Endometrium (tissue), 2 donors: ENCODE measurements around the gene NTSR1.

Source experiments
- FAIRE-seq: peaks from 2 replicates; lab custom pipeline; 2012; peaks lifted over from hg19 to GRCh38; lab: Jason Lieb, UNC
- donor health status: control.
- donor health status: control.

NTSR1 gene

DNA sequence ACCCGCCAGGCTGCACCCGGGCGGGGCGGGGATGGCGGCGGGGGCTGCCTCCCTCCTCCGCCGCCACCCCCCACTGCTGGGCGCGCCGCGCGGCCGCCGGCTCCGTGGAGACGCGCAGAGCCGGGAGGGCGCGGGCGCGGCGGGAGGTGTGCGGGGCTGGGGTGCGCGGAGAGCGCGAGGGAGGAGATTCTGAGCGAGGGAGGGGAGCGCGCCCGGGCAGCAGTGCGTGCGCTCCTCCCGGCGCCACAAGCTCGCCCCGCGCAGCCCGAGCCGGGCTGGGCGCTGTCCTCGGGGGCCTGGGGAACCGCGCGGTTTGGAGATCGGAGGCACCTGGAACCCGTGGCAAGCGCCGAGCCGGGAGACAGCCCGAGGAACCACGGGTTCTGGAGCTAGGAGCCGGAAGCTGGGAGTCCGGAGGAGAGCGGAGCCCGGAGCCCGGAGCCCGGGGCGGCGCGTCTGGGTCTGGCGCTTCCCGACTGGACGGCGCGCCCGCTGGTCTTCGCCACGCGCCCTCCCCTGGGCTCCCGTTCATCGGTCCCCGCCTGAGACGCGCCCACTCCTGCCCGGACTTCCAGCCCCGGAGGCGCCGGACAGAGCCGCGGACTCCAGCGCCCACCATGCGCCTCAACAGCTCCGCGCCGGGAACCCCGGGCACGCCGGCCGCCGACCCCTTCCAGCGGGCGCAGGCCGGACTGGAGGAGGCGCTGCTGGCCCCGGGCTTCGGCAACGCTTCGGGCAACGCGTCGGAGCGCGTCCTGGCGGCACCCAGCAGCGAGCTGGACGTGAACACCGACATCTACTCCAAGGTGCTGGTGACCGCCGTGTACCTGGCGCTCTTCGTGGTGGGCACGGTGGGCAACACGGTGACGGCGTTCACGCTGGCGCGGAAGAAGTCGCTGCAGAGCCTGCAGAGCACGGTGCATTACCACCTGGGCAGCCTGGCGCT lies at the start of gene NTSR1:
NTSR1 (plus strand) TSS at position 246 of the 946 bp plus-strand sequence; CDS start at position 618, 372 bp downstream.
- no peak for FAIRE-seq

- no peak for FAIRE-seq
Observed at GRCh38 chr20:62659488-62660239, 49.0 kb upstream of the NTSR1 start.

DNA sequence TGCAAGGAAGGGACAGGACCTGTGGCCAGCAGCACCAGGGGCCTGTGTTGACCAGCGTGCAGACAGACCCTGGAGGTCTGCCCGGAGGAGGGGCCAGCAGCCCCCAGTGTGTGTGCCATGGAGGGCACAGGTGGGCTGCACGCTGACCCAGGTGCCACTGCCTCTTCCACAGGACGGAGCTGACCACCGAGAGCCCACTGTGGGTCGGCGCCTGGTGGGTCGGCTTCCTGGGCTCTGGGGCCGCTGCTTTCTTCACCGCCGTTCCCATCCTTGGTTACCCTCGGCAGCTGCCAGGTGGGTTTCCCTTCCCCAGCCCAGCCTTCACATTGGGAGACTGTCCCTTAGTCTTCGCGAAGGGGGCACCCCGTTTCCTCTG lies 48.4 kb upstream of the NTSR1 start:
- no peak for FAIRE-seq

GRCh38 chr20:62660768-62661167 lies 47.9 kb upstream of the NTSR1 start:
- no peak for FAIRE-seq

- no peak for FAIRE-seq
Observed at GRCh38 chr20:62661647-62662046, 47.0 kb upstream of the NTSR1 start.

- FAIRE-seq: no peak
Observed at GRCh38 chr20:62662422-62662821, 46.2 kb upstream of the NTSR1 start.

GRCh38 chr20:62663145-62664018 lies 45.3 kb upstream of the NTSR1 start:
- no peak for FAIRE-seq

DNA sequence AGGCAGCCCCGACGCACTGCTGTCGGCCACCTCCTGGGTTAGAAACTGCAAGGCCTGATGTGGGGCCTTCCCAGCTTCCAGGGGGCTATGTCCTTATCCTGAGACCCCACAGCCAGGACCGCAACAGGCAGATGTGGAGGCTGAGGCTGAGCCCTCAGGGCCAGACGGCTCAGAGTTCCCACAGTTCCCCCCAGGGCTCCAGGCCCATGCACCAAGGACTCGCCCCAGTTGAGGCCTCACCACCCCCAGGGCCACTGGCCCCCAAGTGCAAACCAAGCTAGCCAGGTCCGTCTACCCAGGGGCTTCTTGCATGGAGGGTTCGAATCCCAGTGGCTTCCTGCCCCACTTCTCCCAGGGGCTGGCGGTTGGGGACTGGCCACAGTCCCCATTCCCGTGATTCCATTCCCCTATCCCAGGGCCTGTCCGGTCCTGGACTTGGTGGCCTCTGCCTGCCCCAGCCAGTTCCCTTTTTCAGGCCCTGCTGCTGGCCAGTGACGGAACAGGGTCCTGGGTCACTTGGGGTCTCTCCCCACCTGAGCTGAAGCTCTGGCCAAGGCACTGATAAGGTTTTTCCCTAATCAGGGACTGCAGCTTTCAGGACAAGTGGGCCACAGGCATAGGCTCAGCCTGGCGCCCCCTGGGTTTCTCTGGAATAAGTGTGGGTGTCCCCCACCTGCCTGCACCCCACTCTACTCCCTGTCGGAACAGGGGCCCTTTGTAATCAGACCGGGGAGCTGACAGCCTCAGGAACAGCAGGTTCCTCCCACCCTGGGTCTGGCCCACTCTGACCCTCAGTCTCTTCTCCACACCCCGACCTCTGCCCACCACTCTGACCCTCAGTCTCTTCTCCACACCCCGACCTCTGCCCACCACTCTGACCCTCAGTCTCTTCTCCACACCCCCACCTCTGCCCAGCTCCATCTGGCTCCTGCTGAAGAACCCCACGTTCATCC lies 44.3 kb upstream of the NTSR1 start:
- FAIRE-seq: no peak

DNA sequence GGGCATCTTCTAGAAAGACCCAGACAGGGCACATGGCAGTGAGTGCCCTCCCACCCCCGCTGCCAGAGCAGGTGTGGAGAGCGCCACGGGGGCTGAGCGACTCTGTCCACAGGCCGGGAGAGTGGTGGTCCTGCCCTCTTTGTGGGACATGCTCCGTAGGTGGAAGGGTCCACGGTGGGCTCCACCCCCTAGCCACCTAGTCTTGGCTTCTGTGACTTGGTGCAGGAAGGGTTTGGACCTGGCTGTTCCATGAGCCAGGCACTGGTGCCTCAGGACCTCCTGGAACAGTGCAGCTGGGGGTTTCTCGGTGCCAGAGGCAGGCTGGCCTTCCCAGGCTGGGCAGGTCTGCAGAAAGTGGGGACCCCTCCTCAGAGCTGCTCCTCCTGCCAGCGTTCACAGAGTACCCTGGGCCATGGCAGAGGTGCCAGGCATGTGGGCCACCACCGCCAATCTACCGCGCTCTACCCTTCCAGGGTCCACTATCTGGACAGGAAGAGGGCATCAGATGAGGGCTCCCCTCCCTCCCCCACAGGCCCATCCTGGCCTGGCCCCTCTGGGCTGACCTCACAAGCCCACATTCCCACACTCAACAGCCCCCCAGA lies 43.4 kb upstream of the NTSR1 start:
- FAIRE-seq: no peak

- no peak for FAIRE-seq
Observed at GRCh38 chr20:62665826-62666735, 42.6 kb upstream of the NTSR1 start.

GRCh38 chr20:62666736-62667529 lies 41.7 kb upstream of the NTSR1 start:
- no peak for FAIRE-seq

- FAIRE-seq: no peak
Observed at GRCh38 chr20:62667530-62668440, 40.9 kb upstream of the NTSR1 start.

GRCh38 chr20:62668441-62669027 lies 40.1 kb upstream of the NTSR1 start:
- no peak for FAIRE-seq

- FAIRE-seq: no peak
Observed at GRCh38 chr20:62669249-62669648, 39.4 kb upstream of the NTSR1 start.

DNA sequence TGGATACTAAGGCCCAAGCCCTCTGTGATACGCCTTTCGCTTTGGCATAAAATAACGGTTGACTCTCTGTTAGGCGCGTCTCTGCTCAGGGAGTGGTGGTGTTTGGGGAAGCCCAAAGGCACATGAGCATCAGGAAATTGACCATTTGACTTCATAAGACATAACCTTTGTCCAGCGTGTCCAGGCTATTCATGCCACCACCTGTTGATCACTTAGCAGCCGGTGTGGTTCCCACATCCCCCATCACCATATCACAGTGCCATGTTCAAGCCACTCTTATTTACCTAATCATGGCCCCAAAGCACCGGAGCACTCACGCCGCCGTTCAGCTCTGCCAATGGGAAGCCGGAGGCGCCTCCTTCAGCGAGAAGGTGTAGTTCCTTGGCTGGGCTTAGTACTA lies 38.5 kb upstream of the NTSR1 start:
- FAIRE-seq: no peak

DNA sequence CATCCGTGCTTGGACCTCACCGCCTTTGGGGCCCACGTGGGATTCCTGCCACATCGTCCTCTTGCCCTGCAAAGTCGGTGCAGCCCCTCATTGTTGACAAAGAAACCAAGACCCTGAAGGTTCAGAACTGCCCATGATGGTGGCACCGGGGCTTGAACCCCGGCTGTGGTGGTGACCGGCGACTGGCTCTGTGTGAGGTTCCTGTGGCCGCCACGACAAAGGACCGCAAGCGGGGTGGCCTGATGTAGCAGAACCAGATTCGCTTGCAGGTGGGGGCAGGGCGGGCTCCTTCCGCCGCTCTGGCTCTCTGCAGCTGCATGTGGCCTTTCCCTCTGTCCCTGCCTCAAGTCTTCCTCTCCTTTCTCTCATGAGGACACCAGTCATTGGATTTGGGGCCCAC lies 37.6 kb upstream of the NTSR1 start:
- FAIRE-seq: no peak

GRCh38 chr20:62671765-62672164 lies 36.9 kb upstream of the NTSR1 start:
- no peak for FAIRE-seq
